ENCODE data around the gene DCANP1.

DCANP1 gene

GRCh38 chr5:135484674-135485086 is 37.5 kb upstream of the DCANP1 start:
- H3K4me3 ChIP-seq (ENCODE audit: low read depth, low read length), result no peak overlapping the region
- TF ChIP-seq CTCF (conservative IDR thresholded peaks at IDR 0.05; ENCODE audit: low read depth, low read length), result no peak
- no peak for DNase-seq (ENCODE audit: low read depth)

GRCh38 chr5:135483254-135483653 is 36.1 kb upstream of the DCANP1 start:
- TF ChIP-seq CTCF (conservative IDR thresholded peaks at IDR 0.05; ENCODE audit: low read depth, low read length), result no peak
- DNase-seq (ENCODE audit: low read depth), result no peak
- H3K4me3 ChIP-seq (ENCODE audit: low read depth, low read length), result no peak overlapping the region

GRCh38 chr5:135482381-135482933 is 35.3 kb upstream of the DCANP1 start:
- H3K4me3 ChIP-seq (ENCODE audit: low read depth, low read length), result no peak overlapping the region
- DNase-seq (ENCODE audit: low read depth), result no peak
- no peak for TF ChIP-seq CTCF (conservative IDR thresholded peaks at IDR 0.05; ENCODE audit: low read depth, low read length)

- TF ChIP-seq CTCF (conservative IDR thresholded peaks at IDR 0.05; ENCODE audit: low read depth, low read length), result no peak
- H3K4me3 ChIP-seq (ENCODE audit: low read depth, low read length), result no peak overlapping the region
- DNase-seq (ENCODE audit: low read depth), result no peak
These were observed 34.8 kb upstream of the DCANP1 start for GRCh38 chr5:135481909-135482311.

- no peak for TF ChIP-seq CTCF (conservative IDR thresholded peaks at IDR 0.05; ENCODE audit: low read depth, low read length)
- DNase-seq (ENCODE audit: low read depth), result no peak
- H3K4me3 ChIP-seq (ENCODE audit: low read depth, low read length), result no peak overlapping the region
These were observed 34.2 kb upstream of the DCANP1 start for GRCh38 chr5:135481387-135481786.

GRCh38 chr5:135480511-135480910 is 33.4 kb upstream of the DCANP1 start:
- DNase-seq (ENCODE audit: low read depth), result no peak
- no peak overlapping the region for H3K4me3 ChIP-seq (ENCODE audit: low read depth, low read length)
- no peak for TF ChIP-seq CTCF (conservative IDR thresholded peaks at IDR 0.05; ENCODE audit: low read depth, low read length)

- no peak for DNase-seq (ENCODE audit: low read depth)
- TF ChIP-seq CTCF (conservative IDR thresholded peaks at IDR 0.05; ENCODE audit: low read depth, low read length), result no peak
- no peak overlapping the region for H3K4me3 ChIP-seq (ENCODE audit: low read depth, low read length)
These were observed 31.8 kb upstream of the DCANP1 start for GRCh38 chr5:135478938-135479337.

Data from choroid plexus epithelial cell (primary cell).